Smooth muscle cell (in vitro differentiated cells): ENCODE data around the gene RLF. TPM values are rescaled to one million over a fixed set of nuclear protein-coding genes. Genes with fewer than 3 reads are reported as not detected.
"Not testable (repeated sequence)": the region's sequence is repeated elsewhere in the genome, so short reads cannot be mapped to it uniquely, and the experiment has no call there.

Experiments used
- DNase-seq: peaks from one replicate; lab custom pipeline; 2025; ENCODE audit not compliant: unreplicated experiment; lab: John Stamatoyannopoulos, UW
- H2AFZ ChIP-seq: fragments of 200-600 bp; sonication (generic); 2 replicates; pipeline ENCODE4 v1.6.0; 2016; ENCODE audit warnings: antibody characterized with exemption, low read depth, mild to moderate bottlenecking
- H3F3A ChIP-seq: fragments of 200-600 bp; sonication (generic); 2 replicates; pipeline ENCODE4 v1.6.0; 2017; ENCODE audit warnings: antibody characterized with exemption, low read depth
- H3K27ac ChIP-seq: fragments of 200-600 bp; sonication (generic); 2 replicates; pipeline ENCODE4 v1.5.1; 2016; ENCODE audit warnings: low read depth, mild to moderate bottlenecking
- H3K27me3 ChIP-seq: fragments of 200-600 bp; sonication (generic); 2 replicates; pipeline ENCODE4 v1.6.1; 2016; ENCODE audit warnings: low read depth, mild to moderate bottlenecking
- H3K36me3 ChIP-seq: fragments of 200-600 bp; sonication (generic); 2 replicates; pipeline ENCODE4 v1.5.1; 2016; ENCODE audit warnings: low read depth
- H3K4me1 ChIP-seq: fragments of 200-600 bp; sonication (generic); 2 replicates; pipeline ENCODE4 v1.5.1; 2016; ENCODE audit warnings: low read depth
- H3K4me2 ChIP-seq: fragments of 200-600 bp; sonication (generic); 2 replicates; pipeline ENCODE4 v1.6.0; 2016; ENCODE audit warnings: mild to moderate bottlenecking
- H3K4me3 ChIP-seq: fragments of 200-600 bp; sonication (generic); 2 replicates; pipeline ENCODE4 v1.5.1; 2016; ENCODE audit warnings: mild to moderate bottlenecking
- H3K79me2 ChIP-seq: fragments of 200-600 bp; sonication (generic); 2 replicates; pipeline ENCODE4 v1.6.0; 2016; ENCODE audit warnings: low read depth, mild to moderate bottlenecking
- H3K9ac ChIP-seq: fragments of 200-600 bp; sonication (generic); 2 replicates; pipeline ENCODE4 v1.6.0; 2016; ENCODE audit warnings: low read depth
- H3K9me3 ChIP-seq: fragments of 200-600 bp; sonication (generic); replicated peaks from 2 replicates; pipeline ENCODE4 v1.5.1; 2016; ENCODE audit warnings: low read depth
- H4K20me1 ChIP-seq: fragments of 200-600 bp; sonication (generic); 2 replicates; pipeline ENCODE4 v1.6.0; 2016; ENCODE audit warnings: low read depth
- WGBS: methylation state at CpG from one replicate; pipeline ENCODE4 v1.1.7; 2016; ENCODE audit warnings: low lambda C conversion rate; 5-methylcytosine and 5-hydroxymethylcytosine counted together
- polyA plus RNA-seq: library from polyadenylated mRNA; unstranded; fragments of >200 nt; fragmentation: Nextera tagmentation; extraction: Ambion mirVana; gene quantifications from 2 replicates; pipeline ENCODE4 v1.2.1, GENCODE V29; 2016
- total RNA-seq: library from RNA; depleted of rRNA; stranded (reverse); fragments of >200 nt; gene quantifications from 2 replicates; pipeline ENCODE4 v1.2.3, GENCODE V29; 2014
- TF ChIP-seq, protein P1 (sequence below): fragments of 200-600 bp; sonication (generic); IDR thresholded peaks from 2 replicates; pipeline ENCODE4 v1.5.1; 2017; ENCODE audit warnings: borderline replicate concordance, mild to moderate bottlenecking, antibody characterized with exemption; ENCODE audit not compliant: insufficient read depth, poor library complexity, severe bottlenecking

The RLF gene
- total and polyA plus RNA-seq, 2 experiments from 2014 or later, result 8.2 to 35.2 TPM

DNA sequence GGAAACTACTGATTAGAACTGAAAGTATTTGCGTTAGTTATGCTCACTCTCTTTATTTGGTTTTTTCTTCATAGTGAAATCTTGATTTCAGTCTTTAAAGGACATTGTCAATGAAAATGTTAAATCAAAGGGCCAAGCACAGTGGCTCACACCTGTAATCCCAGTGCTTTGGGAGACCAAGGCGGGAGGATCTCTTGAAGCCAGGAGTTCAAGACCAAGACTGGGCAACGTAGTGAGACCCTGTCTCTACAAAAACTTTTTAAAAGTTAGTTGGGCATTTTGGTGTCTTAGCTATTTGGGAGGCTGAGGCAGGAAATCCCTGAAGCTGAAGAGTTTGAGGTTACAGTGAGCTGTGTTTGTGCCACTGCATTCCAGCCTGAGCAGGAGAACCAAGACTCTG lies 13.6 kb downstream of the RLF start:
- H3K4me1 ChIP-seq, result no peaks in the 10 kb centered on the region
- 98% methylated on average over 3 of the region's 3 CpGs for WGBS

DNA sequence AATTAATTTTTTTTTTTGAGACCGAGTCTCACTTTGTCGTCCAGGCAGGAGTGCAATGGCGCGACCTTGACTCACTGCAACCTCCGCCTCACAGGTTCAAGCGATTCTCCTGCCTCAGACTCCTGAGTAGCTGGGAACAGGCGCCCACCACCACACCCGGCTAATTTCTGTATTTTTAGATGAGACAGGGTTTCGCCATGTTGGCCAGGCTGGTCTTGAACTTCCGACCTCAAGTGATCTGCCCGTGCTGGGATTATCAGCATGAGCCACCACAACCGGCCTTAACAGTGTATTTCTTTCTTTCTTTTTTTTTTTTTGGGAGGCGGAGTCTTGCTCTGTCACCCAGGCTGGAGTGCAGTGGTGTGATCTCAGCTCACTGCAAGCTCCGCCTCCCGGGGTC lies 15.8 kb downstream of the RLF start:
- peaks cover 100% of the 10 kb centered on the region for H4K20me1 ChIP-seq
- not testable (repeated sequence) for H3F3A ChIP-seq, H3K4me1 ChIP-seq, H3K4me3 ChIP-seq, H3K4me2 ChIP-seq, H3K36me3 ChIP-seq, H3K9ac ChIP-seq, H2AFZ ChIP-seq, H3K9me3 ChIP-seq, H3K27ac ChIP-seq, DNase-seq, H3K27me3 ChIP-seq
- 97% methylated on average over 15 of the region's 15 CpGs for WGBS
- H3K79me2 ChIP-seq, result peaks cover 100% of the 10 kb centered on the region

More for the DNA sequence above, 13.6 kb downstream of the RLF start:
- Histone ChIP-seq H4K20me1 (peaks cover 100% of the 10 kb centered on the region), H3K4me3 (no peak overlapping the region), H3K9ac (no peak overlapping the region), H3K27ac (no peak overlapping the region), H3K4me2 (no peak overlapping the region), H3K9me3 (no peaks in the 10 kb centered on the region), H2AFZ (no peak overlapping the region), H3K79me2 (peaks cover 100% of the 10 kb centered on the region), H3K27me3 (no peaks in the 10 kb centered on the region), H3K36me3 (no peaks in the 10 kb centered on the region), H3F3A (no peaks in the 10 kb centered on the region)
- TF ChIP-seq, protein P1, sequence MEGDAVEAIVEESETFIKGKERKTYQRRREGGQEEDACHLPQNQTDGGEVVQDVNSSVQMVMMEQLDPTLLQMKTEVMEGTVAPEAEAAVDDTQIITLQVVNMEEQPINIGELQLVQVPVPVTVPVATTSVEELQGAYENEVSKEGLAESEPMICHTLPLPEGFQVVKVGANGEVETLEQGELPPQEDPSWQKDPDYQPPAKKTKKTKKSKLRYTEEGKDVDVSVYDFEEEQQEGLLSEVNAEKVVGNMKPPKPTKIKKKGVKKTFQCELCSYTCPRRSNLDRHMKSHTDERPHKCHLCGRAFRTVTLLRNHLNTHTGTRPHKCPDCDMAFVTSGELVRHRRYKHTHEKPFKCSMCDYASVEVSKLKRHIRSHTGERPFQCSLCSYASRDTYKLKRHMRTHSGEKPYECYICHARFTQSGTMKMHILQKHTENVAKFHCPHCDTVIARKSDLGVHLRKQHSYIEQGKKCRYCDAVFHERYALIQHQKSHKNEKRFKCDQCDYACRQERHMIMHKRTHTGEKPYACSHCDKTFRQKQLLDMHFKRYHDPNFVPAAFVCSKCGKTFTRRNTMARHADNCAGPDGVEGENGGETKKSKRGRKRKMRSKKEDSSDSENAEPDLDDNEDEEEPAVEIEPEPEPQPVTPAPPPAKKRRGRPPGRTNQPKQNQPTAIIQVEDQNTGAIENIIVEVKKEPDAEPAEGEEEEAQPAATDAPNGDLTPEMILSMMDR, result no peak
- DNase-seq, result no peak

DNA sequence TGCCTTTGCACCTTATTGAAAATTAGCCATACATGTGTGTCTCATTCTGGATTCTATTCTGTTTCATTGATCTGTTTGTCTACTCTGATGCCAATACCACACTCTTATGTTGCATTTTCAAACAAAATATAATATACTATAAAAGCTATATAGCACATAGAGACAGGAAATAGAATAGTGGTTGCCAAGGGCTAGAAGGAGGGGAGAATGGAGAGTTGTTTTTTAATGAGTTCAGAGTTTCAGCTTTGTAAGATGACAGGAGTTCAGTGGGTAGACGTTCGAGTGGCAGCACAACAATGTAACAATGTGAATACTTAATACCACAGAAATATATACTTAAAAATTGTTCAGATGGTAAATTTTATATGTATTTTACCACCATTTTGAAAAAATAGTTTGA lies 17.0 kb downstream of the RLF start:
- Histone ChIP-seq H3K27me3 (no peaks in the 10 kb centered on the region), H3K36me3 (no peaks in the 10 kb centered on the region), H3F3A (no peaks in the 10 kb centered on the region), H3K4me1 (no peaks in the 10 kb centered on the region), H3K4me2 (no peak overlapping the region), H4K20me1 (peaks cover 100% of the 10 kb centered on the region), H3K9me3 (no peaks in the 10 kb centered on the region), H3K9ac (no peak overlapping the region), H3K4me3 (no peak overlapping the region), H3K27ac (no peak overlapping the region), H3K79me2 (peaks cover 100% of the 10 kb centered on the region), H2AFZ (no peak overlapping the region)
- TF ChIP-seq, protein P1, result no peak
- 96% methylated on average over 2 of the region's 2 CpGs for WGBS
- DNase-seq, result no peak

DNA sequence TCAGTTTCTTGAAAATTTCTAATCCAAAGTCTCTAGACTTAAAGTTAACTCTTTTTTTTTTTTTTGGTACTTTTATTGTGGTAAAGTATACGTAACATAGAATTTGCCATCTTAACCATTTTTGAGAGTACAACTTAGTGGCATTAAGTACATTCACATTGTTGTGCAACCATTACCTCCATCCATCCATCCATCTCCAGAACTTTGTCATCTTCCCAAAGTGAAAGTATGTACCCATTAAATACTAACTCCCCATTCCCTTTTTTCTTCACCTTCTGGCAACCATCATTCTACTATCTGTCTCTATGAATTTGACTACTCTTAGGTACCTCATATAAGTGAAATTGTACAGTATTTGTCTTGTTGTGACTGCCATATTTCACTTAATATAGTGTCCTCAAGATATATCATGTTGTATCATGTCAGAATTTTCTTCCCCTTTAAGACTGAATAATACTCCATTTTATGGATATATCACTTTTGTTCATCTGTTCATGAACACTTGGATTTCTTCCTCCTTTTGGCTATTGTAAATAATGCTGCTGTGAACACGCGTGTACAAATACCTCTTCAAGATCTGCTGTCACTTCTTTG lies 18.4 kb downstream of the RLF start:
- Histone ChIP-seq H2AFZ (no peak overlapping the region), H3K9me3 (no peaks in the 10 kb centered on the region), H3K79me2 (peaks cover 100% of the 10 kb centered on the region), H3K36me3 (no peaks in the 10 kb centered on the region), H4K20me1 (peaks cover 100% of the 10 kb centered on the region), H3K4me2 (no peak overlapping the region), H3F3A (no peaks in the 10 kb centered on the region), H3K9ac (no peak overlapping the region), H3K4me3 (no peak overlapping the region), H3K27ac (no peak overlapping the region), H3K27me3 (no peaks in the 10 kb centered on the region), H3K4me1 (no peaks in the 10 kb centered on the region)
- DNase-seq, result no peak
- WGBS, result 95% methylated on average over 3 of the region's 3 CpGs
- TF ChIP-seq, protein P1, result no peak
